Ecto neural progenitor cell (in vitro differentiated cells): ENCODE results near the gene LIAS.
"Not testable (repeated sequence)": the region's sequence is repeated elsewhere in the genome, so short reads cannot be mapped to it uniquely, and the experiment has no call there.

ENCODE experiments used
- DNase-seq: peaks from one replicate; pipeline ENCODE4 v3.0.0-alpha.2; 2018; ENCODE audit warnings: low spot score

LIAS gene

DNA sequence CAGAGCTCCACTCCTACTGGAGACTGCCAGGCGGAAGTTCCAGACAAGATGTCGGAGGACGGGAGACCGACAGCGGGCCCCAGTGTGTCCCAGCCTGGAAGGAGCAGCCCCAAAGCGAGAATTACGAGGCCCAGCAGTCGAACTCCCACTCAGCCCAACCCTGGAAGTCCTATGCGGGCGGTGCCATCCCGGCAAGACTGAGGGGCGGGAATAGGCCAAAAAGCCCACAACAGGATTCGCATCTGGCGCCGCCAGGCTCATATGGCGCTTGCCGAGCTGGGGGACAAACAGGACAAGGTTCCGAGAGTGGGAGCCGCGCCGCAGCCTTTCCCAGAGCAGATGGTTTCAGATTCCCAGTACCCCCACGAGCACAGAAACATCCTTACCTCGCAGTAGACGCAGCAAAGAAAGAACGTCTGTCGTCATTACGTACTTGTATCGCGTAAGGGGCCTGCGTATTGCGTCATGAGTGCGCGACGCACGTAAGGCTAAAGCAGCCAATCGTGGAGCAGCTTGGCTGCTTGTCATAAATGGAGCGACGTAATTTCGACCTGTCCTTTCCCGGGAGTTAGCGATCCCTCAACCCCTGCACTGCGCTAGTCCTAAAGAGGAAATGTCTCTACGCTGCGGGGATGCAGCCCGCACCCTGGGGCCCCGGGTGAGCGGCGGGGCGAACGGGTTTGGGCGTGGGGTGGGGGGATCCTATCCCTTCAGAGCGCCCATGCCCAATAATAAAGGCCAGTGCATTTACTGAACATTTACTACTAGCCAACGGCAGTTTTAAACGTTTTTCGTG is at the start of gene LIAS, which contains the start of gene RPL9:
LIAS (plus strand) TSS at position 552 of the 796 bp plus-strand sequence; CDS start at position 614, 62 bp downstream.
RPL9 (minus strand) TSS at position 418 of the 796 bp plus-strand sequence. CDS start 483 bp downstream, outside the sequence.
- DNase-seq: peak; percentile 97

DNA sequence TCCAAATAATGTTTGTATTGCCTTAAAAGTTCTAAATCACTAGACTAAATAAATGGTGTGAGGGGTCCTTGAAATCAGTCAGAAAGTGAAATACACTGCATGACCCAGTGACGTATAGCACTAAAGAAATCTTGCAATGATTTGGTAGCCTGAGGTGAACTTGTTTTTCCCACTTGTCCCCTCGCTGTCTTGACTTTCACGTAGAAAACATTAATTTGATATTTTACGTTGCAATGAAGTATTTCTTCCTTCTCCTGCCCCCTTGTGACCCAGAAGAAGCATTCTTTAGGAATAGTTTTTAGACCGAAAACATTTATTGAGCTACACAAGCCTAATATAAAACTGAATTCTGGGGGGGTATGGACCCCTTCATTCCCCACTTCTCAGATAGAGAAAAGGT is 48.4 kb upstream of the LIAS start:
- no peak for DNase-seq

DNA sequence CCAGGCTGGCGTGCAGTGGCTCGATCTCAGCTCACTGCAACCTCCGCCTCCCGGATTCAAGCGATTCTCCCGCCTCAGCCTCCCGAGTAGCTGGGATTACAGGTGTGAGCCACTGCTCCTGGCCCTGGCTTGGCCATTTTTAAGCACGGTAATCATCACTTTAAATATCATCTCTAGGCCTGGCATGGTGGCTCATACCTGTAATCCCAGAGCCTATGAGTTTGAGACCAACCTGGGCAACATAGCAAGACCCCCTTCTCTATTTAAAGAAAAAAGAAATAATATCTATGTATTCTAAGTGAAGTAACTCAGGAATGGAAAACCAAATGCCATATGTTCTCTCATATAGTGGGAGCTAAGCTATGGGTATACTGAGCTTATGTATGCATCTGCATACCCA is 47.3 kb upstream of the LIAS start:
- DNase-seq: not testable (repeated sequence)

GRCh38 chr4:39415678-39416283 is 43.1 kb upstream of the LIAS start:
- no peak for DNase-seq

DNA sequence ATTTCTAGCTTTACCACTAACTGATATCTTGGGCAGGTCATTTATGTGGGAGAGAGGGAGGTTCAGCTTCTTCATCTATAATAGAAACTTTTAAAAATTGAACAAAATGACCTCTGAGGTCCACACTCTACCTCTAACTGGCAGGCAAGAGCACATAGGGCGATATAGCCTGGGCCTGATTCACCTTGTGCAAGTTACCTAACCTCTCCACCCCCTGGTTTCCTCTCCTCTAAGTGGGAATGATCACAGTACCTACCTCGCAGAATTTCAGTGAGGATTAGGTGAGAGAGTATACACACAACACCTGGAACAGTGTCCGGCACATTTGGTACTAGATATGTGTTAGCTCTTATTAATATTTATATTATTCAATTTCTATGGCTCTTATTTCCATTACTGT is 36.6 kb upstream of the LIAS start:
- DNase-seq: no peak

DNA sequence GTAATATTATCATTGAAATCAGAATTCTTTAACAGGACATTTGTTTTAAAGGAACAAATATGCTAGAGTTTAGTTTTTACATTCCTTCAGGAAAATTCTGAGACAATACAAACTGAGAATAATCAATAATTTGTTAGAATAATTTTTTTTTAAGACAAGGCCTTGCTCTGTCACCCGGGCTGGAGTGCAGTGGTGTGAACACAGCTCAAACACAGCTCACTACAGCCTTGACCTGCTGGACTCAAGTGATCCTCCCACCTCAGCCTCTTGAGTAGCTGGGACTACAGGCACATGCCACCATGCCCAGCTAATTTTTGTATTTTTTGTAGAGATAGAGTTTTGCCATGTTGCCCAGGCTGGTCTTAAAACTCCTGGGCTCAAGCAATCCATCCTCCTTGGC is 33.6 kb upstream of the LIAS start:
- DNase-seq: not testable (repeated sequence)

DNA sequence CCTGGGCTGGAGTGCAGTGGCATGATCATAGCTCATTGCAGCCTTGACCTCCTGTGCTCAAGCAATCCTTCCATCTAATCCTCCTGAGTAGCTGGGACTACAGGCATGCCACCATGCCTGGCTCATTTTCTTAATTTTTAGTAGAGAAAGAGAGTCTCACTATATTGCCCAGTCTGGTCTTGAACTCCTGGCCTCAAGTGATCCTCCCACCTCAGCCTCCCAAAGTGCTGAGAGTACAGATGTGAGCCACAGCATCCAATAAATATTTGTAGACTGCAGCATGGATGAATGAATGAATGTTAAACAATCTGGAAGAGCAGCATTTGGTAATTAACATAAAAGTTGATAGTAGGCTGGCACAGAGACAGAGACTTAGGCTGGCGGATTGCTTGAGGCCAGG is 32.1 kb upstream of the LIAS start:
- no peak for DNase-seq

- no peak for DNase-seq
Observed at GRCh38 chr4:39427520-39428114, 31.2 kb upstream of the LIAS start.

- no peak for DNase-seq
Observed at GRCh38 chr4:39429476-39430334, 29.2 kb upstream of the LIAS start.

DNA sequence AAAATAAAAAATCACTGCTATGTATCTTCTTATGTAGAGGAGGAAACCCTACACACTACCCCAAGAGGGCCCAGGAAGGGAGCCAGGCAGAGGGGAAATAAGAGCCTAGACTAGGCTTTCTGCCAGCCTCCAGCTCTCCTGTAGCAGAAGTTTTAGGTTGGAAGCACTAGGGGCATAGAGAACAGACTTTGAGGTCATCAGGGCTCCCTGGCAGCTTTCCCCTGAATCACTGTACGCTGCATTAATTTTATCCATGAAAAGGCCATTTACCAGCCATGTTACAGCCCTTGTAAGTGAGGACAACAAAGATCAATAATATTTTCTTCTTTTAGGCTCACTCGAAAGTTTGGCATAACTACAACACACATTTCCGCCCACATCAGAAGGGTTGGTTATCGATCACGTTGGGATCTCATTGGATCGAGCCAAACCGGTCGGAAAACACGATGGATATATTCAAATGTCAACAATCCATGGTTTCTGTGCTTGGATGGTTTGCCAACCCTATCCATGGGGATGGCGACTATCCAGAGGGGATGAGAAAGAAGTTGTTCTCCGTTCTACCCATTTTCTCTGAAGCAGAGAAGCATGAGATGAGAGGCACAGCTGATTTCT is 24.9 kb upstream of the LIAS start:
- no peak for DNase-seq

GRCh38 chr4:39435659-39436563 is 22.9 kb upstream of the LIAS start:
- DNase-seq: no peak

- DNase-seq: no peak
Observed at GRCh38 chr4:39441593-39441992, 17.3 kb upstream of the LIAS start.

GRCh38 chr4:39442998-39443397 is 15.9 kb upstream of the LIAS start:
- no peak for DNase-seq

DNA sequence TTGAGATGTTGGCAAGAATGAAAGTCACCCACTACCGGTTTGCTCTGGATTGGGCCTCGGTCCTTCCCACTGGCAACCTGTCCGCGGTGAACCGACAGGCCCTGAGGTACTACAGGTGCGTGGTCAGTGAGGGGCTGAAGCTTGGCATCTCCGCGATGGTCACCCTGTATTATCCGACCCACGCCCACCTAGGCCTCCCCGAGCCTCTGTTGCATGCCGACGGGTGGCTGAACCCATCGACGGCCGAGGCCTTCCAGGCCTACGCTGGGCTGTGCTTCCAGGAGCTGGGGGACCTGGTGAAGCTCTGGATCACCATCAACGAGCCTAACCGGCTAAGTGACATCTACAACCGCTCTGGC is 12.4 kb upstream of the LIAS start:
- DNase-seq: no peak

DNA sequence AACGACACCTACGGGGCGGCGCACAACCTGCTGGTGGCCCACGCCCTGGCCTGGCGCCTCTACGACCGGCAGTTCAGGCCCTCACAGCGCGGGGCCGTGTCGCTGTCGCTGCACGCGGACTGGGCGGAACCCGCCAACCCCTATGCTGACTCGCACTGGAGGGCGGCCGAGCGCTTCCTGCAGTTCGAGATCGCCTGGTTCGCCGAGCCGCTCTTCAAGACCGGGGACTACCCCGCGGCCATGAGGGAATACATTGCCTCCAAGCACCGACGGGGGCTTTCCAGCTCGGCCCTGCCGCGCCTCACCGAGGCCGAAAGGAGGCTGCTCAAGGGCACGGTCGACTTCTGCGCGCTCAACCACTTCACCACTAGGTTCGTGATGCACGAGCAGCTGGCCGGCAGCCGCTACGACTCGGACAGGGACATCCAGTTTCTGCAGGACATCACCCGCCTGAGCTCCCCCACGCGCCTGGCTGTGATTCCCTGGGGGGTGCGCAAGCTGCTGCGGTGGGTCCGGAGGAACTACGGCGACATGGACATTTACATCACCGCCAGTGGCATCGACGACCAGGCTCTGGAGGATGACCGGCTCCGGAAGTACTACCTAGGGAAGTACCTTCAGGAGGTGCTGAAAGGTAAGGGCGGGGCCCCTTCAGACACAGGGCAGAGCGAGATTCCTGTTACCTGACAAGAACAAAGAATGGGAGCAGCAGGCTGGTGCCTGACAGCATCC is 11.8 kb upstream of the LIAS start:
- DNase-seq: peak; percentile 79

DNA sequence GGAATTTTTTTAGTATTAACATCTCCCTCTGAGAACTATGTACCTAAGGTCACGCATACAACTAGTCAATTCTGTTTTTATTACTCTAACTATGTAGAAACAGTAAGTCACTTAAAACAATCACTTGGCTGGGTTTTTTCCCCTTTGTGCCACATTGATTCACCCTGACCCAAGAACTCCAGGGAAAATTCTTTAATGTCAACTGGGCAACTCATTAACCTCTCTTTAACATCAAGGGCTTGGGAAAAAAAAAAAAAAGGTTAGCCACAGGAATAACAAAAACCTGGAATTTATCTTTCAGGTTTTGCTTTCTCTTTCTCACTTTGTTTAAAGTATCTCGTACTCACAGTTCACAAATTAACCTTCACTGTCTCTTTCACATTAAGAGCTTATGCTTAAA is 8.2 kb upstream of the LIAS start:
- no peak for DNase-seq

DNA sequence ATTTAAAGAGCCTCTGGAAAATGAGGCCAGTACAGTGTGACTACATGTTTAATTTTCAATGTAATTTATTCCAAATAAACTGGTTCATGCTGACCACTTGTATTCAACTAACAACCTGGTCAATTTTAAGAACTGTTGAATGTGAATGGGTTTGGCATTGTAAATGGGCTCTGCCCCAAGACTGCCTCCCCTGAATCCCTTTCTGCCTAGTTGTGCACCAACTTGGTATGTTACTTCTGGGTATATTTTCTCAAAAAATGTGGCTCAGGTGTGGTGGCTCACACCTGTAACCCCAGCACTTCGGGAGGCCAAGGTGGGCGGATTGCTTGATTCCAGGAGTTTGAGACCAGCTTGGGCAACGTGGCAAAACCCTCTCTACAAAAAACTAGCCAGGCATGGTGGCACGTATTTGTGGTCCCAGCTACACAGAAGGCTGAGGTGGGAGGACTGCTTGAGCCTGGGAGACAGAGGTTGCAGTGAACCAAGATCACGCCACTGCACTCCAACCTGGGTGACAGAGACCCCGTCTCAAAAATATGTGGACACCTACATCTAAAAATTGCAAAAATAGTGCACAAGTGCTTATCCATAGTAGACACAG is 7.3 kb upstream of the LIAS start:
- no peak for DNase-seq

GRCh38 chr4:39452153-39452859 is 6.5 kb upstream of the LIAS start:
- no peak for DNase-seq
